Activated T-cell treated with anti-CD3 and anti-CD28 coated beads, Interleukin-2, amount 50 U/mL, for 72 hours (primary cell): ENCODE measurements around the gene TKFC. TPM values are rescaled to one million over a fixed set of nuclear protein-coding genes. Genes with fewer than 3 reads are reported as not detected.

ENCODE experiments used
- ATAC-seq, 2 donors: fragments of 150-1000 bp; cut with Tn5 transposase; replicated peaks in 1 of 2; 2 replicates each; pipeline ENCODE4 v1.10.0; 2021; ENCODE audit warnings: moderate library complexity in 2 of 2, mild to moderate bottlenecking in 1 of 2
- DNase-seq, 2 donors: peaks; one replicate each; pipeline ENCODE4 v3.0.0; 2021 to 2022; ENCODE audit warnings: mixed read lengths in 1 of 2
- H3K27ac Mint-ChIP-seq: one replicate; pipeline ENCODE4 v1.8.0; 2022; ENCODE audit warnings: mild to moderate bottlenecking, moderate library complexity, mixed read lengths
- H3K27me3 Mint-ChIP-seq: one replicate; pipeline ENCODE4 v1.8.0; 2022; ENCODE audit warnings: low read depth, mixed read lengths
- H3K36me3 Mint-ChIP-seq, 2 donors: one replicate each; pipeline ENCODE4 v1.8.0; 2022; ENCODE audit warnings: mixed read lengths in 2 of 2, mild to moderate bottlenecking in 1 of 2; ENCODE audit not compliant: insufficient read depth in 2 of 2
- H3K4me1 Mint-ChIP-seq: one replicate; pipeline ENCODE4 v1.8.0; 2022; ENCODE audit warnings: low read depth, mixed read lengths
- H3K4me3 Mint-ChIP-seq, 2 donors: one replicate each; pipeline ENCODE4 v1.8.0; 2022; ENCODE audit warnings: mild to moderate bottlenecking in 2 of 2, mixed read lengths in 2 of 2, moderate library complexity in 2 of 2
- H3K9me3 Mint-ChIP-seq, 2 donors: one replicate each; pipeline ENCODE4 v1.8.0; 2022; ENCODE audit warnings: mixed read lengths in 2 of 2
- total RNA-seq, 2 donors: library from RNA; stranded (reverse); gene quantifications; one replicate each; pipeline ENCODE4 v1.2.3, GENCODE V29; 2022

The TKFC gene
- total RNA-seq, 2 donors from 2014 or later: 71.0 to 74.0 TPM

DNA sequence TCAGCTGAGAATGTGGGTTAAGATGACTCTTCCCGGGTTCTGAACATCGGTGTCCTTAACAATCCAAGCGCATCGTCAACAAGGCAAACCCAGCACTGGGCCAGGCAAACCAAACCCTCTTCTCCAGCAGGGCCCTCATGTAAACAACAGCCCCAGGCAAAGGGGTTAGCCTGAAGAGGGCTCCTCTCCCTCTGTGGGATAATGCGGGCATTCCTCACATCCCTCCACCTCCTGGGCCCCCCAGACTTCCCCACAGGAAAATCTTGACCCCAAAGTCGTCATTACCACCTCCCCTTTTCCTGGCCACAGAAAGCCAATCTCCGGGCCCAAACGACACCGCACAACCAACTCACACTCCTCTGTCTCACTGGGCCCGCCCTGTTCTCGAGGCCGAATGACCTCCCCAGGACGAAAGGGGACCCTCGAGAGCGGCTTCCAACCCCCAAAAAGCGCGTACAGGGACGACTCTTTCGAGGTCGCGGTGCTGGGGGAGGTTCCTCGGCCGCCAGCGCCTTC, 689 bp upstream of the TKFC start:
- no peaks in the 10 kb centered on the region for H3K27me3 Mint-ChIP-seq
- peak overlapping the region; percentile 95 to 99 for H3K4me3 Mint-ChIP-seq
- peaks cover 13 to 21% of the 10 kb centered on the region in 2 donors for H3K36me3 Mint-ChIP-seq
- DNase-seq (peak in 1 of 2 donors; percentile 19), ATAC-seq (peak in 1 of 2 donors; percentile 1)
- no peaks in the 10 kb centered on the region for H3K9me3 Mint-ChIP-seq
- H3K4me1 Mint-ChIP-seq: peaks cover 92% of the 10 kb centered on the region
- H3K27ac Mint-ChIP-seq: peak overlapping the region; percentile 99

DNA sequence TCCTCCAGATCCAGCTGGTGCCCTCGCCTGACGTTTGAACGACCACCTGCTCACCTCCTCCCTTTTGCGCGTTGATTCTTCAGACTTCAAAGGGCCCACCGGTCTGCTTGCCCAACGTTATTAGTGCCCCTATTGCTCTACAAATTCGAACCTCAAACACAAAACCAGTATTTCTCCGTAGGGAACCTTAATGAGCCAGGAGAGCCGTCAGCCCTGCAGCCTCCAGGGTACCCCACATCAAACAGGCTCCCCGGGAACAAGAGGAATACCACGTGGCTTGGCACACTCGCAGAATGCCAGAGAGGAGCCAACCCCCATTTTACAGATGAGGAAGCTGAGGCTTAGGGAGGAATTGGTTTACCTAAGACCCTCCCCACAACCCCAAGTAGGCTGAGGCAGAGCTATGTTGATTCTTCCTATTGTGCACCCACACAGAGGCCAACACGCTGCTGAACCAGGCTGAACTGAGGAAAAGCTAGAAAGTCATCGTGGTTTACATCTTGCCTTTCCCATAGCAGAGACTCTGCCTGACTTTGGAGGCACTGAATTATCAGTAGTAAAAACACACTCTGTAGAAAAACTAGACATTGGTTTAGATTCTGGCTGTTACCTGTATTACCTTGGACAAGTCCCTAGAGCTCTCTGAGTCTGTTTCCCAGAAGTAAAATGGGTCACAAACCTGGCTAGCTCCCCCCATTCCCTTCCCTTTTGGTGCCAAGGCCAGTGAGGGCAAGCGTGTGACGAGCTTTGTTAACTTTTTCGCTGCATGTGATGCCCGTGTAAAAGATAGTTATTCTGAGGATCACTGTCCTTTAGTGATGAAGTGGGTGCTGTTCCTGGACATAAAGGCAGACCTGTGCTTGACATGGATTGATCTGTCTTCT, 764 bp downstream of the TKFC start:
- H3K27ac Mint-ChIP-seq: peak overlapping the region; percentile 99
- H3K36me3 Mint-ChIP-seq: peaks cover 9 to 11% of the 10 kb centered on the region in 2 donors
- no peaks in the 10 kb centered on the region for H3K9me3 Mint-ChIP-seq
- no peak for ATAC-seq
- peak overlapping the region; percentile 95 to 99 for H3K4me3 Mint-ChIP-seq
- peaks cover 79% of the 10 kb centered on the region for H3K4me1 Mint-ChIP-seq
- no peak for DNase-seq
- H3K27me3 Mint-ChIP-seq: no peaks in the 10 kb centered on the region

GRCh38 chr11:61334434-61335354, 1.7 kb downstream of the TKFC start:
- DNase-seq: no peak
- ATAC-seq: no peak

GRCh38 chr11:61335355-61335710, 2.3 kb downstream of the TKFC start:
- Mint-ChIP-seq H3K36me3 (peaks cover 5 to 7% of the 10 kb centered on the region in 2 donors), H3K27me3 (no peaks in the 10 kb centered on the region), H3K9me3 (no peaks in the 10 kb centered on the region), H3K4me3 (no peak overlapping the region), H3K27ac (peak overlapping the region; percentile 62), H3K4me1 (peaks cover 65% of the 10 kb centered on the region)
- ATAC-seq (no peak), DNase-seq (no peak)

More at GRCh38 chr11:61334434-61335354, 1.7 kb downstream of the TKFC start:
- peak overlapping the region; percentile 99 for H3K27ac Mint-ChIP-seq
- peaks cover 72% of the 10 kb centered on the region for H3K4me1 Mint-ChIP-seq
- peaks cover 5 to 8% of the 10 kb centered on the region in 2 donors for H3K36me3 Mint-ChIP-seq
- peak overlapping the region; percentile 95 to 99 for H3K4me3 Mint-ChIP-seq
- no peaks in the 10 kb centered on the region for H3K9me3 Mint-ChIP-seq
- H3K27me3 Mint-ChIP-seq: no peaks in the 10 kb centered on the region

- DNase-seq (peak; percentile 83 to 90), ATAC-seq (peak; percentile 54 to 59)
- Mint-ChIP-seq H3K27ac (peak overlapping the region; percentile 51), H3K4me3 (no peak overlapping the region), H3K4me1 (peaks cover 55% of the 10 kb centered on the region), H3K27me3 (no peaks in the 10 kb centered on the region), H3K9me3 (no peaks in the 10 kb centered on the region), H3K36me3 (peaks cover 5 to 7% of the 10 kb centered on the region in 2 donors)
Observed at GRCh38 chr11:61336171-61336935, 3.3 kb downstream of the TKFC start.

- Mint-ChIP-seq H3K27ac (no peak overlapping the region), H3K27me3 (no peaks in the 10 kb centered on the region), H3K9me3 (no peaks in the 10 kb centered on the region), H3K4me1 (peaks cover 42% of the 10 kb centered on the region), H3K4me3 (no peak overlapping the region), H3K36me3 (peaks cover 4 to 5% of the 10 kb centered on the region in 2 donors)
- ATAC-seq (no peak), DNase-seq (no peak)
Observed at GRCh38 chr11:61337706-61338470, 4.9 kb downstream of the TKFC start.

DNA sequence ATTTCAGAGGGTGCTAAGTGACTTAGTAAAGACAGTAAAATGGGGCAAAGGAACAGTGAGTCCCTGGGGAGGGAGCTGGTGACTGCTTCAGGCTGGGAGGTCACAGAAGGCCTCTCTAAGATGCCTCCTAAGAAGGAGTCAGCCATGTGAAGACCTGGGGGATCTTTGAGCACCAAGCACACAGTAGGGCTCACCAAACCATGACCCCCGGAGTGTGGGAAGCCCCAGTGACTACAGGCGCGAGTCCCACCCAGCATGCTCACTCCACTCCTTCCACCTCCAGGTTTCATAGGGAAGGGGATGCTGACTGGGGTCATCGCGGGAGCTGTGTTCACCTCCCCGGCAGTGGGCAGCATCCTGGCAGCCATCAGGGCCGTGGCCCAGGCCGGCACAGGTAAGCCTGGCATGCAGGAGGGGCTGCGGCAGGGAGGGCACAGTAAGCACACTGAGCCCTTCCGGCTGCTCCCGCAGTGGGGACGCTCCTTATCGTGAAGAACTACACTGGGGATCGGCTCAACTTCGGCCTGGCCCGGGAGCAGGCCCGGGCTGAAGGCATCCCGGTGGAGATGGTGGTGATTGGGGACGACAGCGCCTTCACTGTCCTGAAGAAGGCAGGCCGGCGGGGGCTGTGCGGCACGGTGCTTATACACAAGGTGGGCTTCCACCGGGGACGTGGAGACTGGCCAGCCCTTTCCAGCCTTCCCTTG, 5.9 kb downstream of the TKFC start:
- peaks cover 33% of the 10 kb centered on the region for H3K4me1 Mint-ChIP-seq
- H3K9me3 Mint-ChIP-seq: no peaks in the 10 kb centered on the region
- H3K27ac Mint-ChIP-seq: no peak overlapping the region
- peaks cover 0 to 4% of the 10 kb centered on the region in 2 donors for H3K36me3 Mint-ChIP-seq
- H3K27me3 Mint-ChIP-seq: no peaks in the 10 kb centered on the region
- no peak for ATAC-seq
- no peak overlapping the region for H3K4me3 Mint-ChIP-seq
- no peak for DNase-seq

- H3K4me1 Mint-ChIP-seq: peaks cover 27% of the 10 kb centered on the region
- H3K4me3 Mint-ChIP-seq: no peak overlapping the region
- H3K27ac Mint-ChIP-seq: no peak overlapping the region
- DNase-seq: no peak
- no peak for ATAC-seq
- no peaks in the 10 kb centered on the region for H3K9me3 Mint-ChIP-seq
- no peaks in the 10 kb centered on the region for H3K27me3 Mint-ChIP-seq
- peaks cover 0 to 4% of the 10 kb centered on the region in 2 donors for H3K36me3 Mint-ChIP-seq
Observed at GRCh38 chr11:61339490-61339878, 6.5 kb downstream of the TKFC start.

GRCh38 chr11:61340979-61341378, 8.0 kb downstream of the TKFC start:
- DNase-seq: no peak
- no peaks in the 10 kb centered on the region for H3K27me3 Mint-ChIP-seq
- peaks cover 12% of the 10 kb centered on the region for H3K4me1 Mint-ChIP-seq
- H3K27ac Mint-ChIP-seq: no peak overlapping the region
- H3K4me3 Mint-ChIP-seq: no peak overlapping the region
- peaks cover 0 to 4% of the 10 kb centered on the region in 2 donors for H3K36me3 Mint-ChIP-seq
- no peak for ATAC-seq
- no peaks in the 10 kb centered on the region for H3K9me3 Mint-ChIP-seq

- no peaks in the 10 kb centered on the region for H3K27me3 Mint-ChIP-seq
- DNase-seq (no peak), ATAC-seq (no peak)
- no peak overlapping the region for H3K27ac Mint-ChIP-seq
- H3K36me3 Mint-ChIP-seq: peaks cover 0 to 4% of the 10 kb centered on the region in 2 donors
- peaks cover 5% of the 10 kb centered on the region for H3K4me1 Mint-ChIP-seq
- no peak overlapping the region for H3K4me3 Mint-ChIP-seq
- no peaks in the 10 kb centered on the region for H3K9me3 Mint-ChIP-seq
Observed at GRCh38 chr11:61341706-61342105, 8.7 kb downstream of the TKFC start.

DNA sequence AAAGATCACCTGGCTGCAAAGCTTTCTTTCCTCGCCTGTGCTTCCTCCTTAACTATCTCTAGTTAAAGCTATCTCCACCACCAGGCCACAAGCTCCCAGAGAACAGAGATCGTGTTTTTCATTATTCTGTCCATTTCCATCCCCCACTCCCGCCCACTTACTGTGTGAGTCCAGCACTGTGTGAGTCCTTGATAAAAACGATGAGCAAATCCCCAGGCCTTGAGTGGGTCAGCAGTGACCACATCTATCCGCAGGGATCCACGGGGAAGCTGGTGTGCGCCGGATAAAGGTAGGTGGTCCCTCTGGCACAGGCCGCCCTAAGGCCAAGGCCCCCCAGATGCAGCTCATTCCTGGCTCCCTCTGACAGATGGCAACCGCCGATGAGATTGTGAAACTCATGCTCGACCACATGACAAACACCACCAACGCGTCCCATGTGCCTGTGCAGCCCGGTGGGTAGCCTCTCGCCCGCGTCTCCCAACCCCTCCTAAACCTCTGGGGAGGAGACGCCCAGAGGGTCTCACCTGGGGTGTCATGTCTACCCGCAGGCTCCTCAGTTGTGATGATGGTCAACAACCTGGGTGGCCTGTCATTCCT, 9.3 kb downstream of the TKFC start:
- H3K4me3 Mint-ChIP-seq: no peak overlapping the region
- no peaks in the 10 kb centered on the region for H3K9me3 Mint-ChIP-seq
- H3K36me3 Mint-ChIP-seq: peaks cover 0 to 4% of the 10 kb centered on the region in 2 donors
- no peak for ATAC-seq
- no peaks in the 10 kb centered on the region for H3K27me3 Mint-ChIP-seq
- no peak overlapping the region for H3K27ac Mint-ChIP-seq
- H3K4me1 Mint-ChIP-seq: no peaks in the 10 kb centered on the region
- no peak for DNase-seq
